M059J (cell line): ENCODE data around the gene CTXN3. TPM values are rescaled to one million over a fixed set of nuclear protein-coding genes. Genes with fewer than 3 reads are reported as not detected.
"Not testable (repeated sequence)": the region's sequence is repeated elsewhere in the genome, so short reads cannot be mapped to it uniquely, and the experiment has no call there.

ENCODE experiments used
- DNase-seq: peaks from one replicate; pipeline ENCODE4 v3.0.0-alpha.2; 2012; ENCODE audit warnings: low read depth
- total RNA-seq: library from RNA; depleted of rRNA; stranded (reverse); fragments of >200 nt; shearing (Covaris generic); gene quantifications from 2 replicates; pipeline ENCODE4 v1.2.3, GENCODE V29; 2014

CTXN3 gene
- total RNA-seq, 1 experiment from 2014 or later: not detected

DNA sequence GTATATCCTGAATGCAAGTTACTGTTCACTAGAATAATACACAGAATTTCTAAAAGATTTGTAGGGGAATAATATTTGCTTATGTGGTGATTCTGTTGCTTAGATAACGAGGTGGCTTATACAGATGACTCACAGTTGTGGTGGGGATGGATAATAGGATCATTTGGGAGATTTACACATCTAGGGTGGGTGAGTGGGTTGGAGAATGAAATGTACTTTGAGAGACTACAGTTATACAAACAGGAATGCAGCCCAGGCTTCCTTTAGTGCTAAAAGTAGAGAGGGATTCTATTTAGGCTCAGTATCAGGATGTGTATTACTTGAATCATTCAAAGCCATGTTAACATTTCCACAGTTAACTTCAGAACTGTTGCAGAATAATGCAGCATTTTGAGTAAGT is 1.8 kb downstream of the CTXN3 start:
- peak; percentile 83 for DNase-seq

DNA sequence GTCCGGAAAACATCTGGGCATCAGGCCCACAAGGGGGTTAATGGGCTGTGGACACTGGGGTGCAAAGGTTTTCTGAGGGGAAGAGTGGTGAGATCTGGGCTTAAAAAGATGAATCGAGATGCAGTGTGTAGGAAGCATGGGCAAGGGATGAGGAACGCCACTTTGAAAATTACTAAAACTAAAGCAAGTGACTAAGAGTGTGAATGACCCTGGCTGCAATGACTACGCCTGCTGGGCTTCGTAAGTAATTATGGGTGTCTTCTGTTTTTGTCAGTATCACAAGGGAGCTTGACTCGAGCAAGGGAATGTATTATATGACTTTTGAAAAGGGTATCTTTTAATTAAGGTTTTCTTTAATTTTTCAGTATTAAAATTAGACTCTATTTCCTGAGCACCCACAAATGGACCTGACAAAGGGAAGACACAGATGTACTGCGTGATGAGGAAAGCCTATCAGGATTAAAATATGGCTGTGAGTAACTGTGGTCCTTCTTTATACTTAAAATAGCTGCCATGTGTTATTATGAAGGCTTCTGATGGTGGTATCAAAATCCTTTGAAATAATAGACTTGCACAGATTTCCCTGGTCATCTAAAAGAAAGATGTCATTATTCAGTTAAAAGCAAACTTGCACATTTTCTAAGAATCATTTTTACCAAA is 4.2 kb downstream of the CTXN3 start:
- no peak for DNase-seq

DNA sequence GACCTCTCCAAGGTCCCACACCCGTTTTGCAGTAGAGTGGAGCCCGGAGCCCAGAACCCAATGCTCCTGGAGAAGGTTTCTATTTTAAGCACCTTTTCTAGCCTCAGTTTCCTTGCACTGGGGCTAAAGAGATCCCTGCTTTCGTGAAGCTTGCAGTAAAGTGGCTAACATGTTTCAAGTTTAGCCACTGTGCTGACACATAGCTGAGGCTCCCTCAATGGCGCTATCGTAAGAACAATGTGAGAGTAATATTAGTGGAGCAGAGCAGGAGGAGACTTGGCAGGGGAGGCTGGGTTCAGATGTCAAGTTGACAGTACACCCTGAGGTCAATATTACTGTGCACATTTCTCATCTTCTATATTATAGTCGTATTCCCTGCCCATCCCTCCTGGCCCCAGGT is 7.9 kb downstream of the CTXN3 start:
- no peak for DNase-seq

DNA sequence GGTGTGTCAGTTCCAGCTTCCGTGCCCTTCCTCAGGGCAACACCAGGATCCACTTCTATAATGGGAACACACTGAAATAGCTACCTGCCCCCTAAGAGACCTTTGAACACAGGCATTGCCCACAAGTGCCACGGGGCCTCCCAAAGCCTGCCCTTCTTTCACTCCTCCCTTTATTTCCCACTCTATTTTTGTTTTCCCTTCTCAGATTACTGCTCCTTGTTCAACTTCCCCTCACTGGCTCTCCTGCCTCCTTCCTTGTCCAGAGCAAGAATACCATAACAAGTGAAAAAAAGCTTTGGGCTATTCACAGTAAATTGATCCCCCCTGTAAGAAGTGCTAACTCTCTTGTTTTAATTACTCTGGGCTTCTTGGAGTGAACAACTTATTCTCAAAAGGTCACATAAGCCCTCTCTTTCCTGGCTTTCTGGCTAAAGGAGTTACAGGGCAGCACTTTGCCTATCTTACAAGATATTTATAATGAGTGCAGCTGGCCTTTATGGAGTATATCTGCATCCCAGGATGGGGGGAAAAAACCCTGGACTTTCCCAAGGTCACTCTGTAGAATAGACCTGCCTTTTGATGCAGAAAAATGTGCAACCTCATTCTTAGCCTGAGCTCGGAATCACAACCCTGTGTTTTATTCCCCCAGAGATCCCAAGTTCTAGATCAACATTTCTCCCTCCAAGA is 11.3 kb downstream of the CTXN3 start:
- no peak for DNase-seq

DNA sequence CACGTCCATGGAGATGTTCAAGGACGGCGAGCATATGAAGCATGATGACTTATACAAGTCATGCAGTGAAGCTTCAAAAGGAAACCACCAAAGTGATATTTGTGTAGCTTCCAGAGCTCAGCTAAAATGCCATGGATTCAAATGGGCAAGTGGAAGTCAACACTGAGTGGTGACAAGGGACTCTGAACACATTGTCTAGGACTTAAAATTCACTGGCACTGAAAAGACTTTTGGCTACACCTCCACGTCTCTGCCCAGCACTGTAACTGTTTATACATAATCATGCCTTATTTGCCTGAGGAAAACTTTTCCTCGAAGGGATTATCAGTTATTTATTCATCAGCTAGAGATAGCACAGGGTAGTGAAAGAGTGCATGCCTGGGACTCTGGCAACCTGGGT is 15.2 kb downstream of the CTXN3 start:
- DNase-seq: no peak

DNA sequence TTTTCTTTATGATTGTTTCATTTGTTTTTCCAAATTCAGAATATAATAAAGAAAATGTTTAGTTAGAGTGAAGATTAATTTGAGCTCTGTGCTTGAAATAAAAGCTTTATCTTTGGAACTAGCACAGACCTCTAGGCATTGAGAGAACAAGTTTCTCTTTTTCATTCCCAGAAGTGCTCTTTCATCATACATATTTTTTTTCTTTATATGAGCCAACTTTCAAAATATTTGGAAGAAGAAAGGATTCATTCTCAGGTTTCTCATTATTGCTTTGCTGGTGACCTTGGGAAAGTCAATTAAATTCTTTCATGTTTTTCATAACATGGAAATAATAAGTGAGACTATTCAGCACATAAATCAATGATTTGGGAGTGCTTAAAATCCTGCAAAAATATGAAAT is 16.8 kb downstream of the CTXN3 start:
- no peak for DNase-seq

DNA sequence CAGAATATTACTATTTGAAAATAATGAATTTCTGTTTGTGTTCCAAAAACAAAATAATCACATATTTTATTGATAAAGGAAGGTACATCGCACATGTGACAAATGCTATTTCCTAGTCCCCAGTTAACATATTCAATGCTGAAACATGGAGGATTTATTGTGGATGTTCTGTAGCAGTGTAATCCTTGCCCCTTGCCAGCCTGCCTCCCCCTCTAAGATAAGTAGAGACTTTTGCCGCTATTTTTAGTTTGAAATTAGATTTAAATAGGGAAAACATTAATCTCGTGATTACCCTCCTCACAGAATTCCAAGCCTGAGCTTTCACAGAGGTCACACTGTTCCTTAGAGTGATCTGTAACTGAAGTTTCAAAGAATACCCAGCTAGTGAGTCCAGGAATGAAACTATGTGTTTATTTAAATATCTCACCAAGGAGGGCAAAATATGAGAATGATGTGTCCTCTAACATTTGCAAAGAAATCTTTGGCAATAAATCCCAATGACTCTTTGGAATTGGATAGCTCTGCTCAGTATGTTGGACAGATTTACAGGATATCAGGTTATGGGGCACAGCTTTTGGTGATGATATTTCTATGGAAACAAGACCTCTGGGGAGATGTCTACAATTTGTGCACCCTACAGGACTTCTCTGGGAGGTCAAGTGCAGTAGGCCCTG is 17.3 kb downstream of the CTXN3 start:
- peak; percentile 20 for DNase-seq

DNA sequence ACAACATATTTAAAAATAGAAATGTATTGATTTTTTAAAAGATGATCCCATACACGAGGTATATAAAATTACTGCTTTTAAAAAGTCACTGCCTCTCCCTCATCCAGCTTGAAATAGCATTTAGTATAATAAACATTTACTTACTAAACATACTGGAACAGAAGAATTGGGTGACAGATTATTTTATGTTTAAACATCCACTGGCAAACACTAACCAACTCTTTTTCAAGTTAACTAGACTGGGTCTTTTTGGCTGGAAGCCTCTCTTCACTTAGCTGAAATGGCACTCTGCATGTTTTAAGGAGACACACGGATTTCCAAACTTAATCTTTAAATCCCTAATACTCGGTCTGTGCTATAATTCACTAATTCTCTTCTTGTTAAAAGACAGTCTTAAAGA is 19.0 kb downstream of the CTXN3 start:
- no peak for DNase-seq

DNA sequence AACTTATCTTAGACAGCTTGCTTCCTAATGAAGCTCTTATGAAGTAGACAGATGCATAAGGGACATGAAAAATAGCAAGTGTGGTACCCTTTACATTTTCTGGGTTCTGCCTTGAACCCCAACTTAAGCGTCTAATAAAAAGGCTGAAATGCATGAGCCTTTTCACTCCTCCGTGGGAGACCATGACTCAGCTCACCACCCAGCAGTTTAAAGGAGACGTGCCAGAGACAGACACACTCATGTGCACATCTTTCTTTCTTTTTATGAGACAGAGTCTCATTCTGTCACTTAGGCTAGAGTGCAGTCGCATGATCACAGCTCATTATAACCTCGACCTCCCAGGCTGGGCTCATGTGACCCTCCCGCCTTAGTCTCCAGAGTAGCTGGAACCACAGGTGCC is 22.3 kb downstream of the CTXN3 start:
- peak; percentile 69 for DNase-seq

DNA sequence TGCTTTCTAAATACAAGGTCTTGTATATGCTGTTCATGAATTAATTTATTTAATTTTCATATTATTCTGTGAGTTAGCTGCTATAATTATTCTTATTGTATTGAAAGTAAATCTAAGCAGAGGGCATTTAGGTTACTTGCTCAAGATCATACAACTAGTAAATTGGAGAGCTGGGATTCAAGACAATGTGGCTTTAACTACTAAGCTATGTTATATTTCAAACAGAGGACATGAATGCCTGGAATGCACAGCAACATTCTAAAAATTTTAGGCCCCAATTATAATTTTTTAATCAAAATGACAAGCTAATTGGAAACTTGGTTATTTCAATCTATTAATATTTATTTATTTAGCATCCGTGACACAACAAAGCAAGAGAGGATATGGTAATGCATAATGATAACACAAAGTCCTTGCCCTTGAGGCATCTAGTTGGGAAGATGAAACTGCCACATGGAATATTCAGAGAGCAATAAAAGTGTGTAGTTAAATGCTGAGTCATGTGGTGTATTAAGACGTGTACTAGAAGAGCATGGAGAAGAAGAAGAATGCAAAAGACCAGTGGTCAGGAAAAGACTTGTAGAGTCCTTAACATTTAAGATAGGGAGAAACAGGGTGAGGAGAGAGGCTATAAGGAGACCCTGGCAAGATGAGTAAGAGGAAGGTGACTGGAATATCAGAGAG is 24.4 kb downstream of the CTXN3 start:
- DNase-seq: peak; percentile 79

DNA sequence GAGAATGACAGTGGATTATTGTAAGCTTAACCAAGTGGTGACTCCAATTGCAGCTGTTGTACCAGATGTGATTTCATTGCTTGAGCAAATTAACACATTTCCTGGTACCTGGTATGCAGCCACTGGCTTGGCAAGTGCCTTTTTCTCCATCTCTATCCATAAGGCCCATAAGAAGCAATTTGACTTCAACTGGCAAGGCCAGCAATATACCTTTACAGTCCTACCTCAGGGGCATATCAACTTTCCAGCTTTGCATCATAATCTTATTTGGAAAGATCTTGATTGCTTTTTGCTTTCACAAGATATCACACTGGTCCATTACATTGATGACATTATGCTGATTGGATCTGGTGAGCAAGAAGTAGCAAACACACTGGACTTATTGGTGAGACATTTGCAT is 28.1 kb downstream of the CTXN3 start:
- not testable (repeated sequence) for DNase-seq

DNA sequence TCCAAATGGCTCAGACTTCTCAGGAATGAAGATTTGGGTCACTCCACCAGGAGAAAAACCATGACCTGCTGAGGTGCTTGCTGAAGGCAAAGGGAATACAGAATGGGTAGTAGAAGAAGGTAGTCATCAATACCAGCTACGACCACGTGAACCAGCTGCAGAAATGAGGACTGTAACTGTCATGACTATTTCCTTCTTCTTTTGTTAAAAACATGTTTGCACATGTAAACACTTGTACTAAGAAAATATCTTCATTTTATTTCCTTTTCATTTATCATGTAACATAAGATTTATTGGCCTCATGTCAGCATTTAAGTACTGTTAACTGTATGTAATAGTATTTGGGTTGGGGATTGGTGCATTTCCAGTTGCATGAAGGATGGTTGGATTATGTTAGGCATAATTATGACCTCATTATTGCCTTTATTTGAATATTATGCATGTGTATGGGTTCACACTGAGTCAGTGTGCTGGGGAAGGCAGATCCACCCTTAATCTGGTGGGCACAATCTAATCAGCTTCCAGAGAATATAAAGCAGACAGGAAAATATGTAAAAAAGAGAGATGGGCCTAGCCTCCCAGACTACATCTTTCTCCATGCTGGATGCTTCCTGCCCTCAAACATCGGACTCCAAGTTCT is 30.9 kb downstream of the CTXN3 start:
- DNase-seq: not testable (repeated sequence)

DNA sequence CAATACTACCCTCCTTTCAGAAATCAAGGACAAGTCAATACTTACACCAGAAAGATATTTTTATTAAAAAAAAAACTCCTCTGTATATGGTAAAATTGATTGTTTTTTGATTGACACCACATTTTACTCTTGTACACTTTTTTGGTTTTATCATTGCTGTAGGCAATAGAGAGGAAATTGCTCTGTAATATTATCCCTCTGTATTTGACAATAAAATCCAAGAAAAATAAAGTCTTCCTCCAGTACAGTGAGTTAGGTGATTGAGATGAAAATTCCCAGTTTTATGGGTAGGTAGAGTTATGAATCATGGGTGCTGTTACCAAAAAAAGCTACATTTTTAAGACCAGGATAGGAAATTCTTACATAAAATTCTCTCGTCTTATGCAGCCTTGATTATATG is 31.7 kb downstream of the CTXN3 start:
- no peak for DNase-seq

DNA sequence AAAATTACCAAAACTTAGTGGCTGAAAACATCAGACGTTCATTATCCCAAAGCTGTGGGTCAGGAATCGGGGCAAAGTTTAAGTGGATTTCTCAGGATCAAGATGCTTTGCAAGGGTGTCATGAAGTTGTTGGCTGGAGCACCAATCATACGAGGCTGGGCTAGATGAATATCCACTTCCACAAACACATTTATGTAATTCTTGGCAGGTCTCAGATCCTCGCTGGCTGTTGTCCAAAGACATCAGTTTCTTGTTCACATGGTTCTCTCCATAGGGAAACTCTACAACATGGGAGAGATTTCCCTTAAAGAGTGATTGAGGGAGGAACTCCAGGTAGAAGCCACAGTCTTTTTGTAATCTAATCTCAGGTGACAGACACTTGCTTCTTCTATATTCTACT is 34.1 kb downstream of the CTXN3 start:
- no peak for DNase-seq

DNA sequence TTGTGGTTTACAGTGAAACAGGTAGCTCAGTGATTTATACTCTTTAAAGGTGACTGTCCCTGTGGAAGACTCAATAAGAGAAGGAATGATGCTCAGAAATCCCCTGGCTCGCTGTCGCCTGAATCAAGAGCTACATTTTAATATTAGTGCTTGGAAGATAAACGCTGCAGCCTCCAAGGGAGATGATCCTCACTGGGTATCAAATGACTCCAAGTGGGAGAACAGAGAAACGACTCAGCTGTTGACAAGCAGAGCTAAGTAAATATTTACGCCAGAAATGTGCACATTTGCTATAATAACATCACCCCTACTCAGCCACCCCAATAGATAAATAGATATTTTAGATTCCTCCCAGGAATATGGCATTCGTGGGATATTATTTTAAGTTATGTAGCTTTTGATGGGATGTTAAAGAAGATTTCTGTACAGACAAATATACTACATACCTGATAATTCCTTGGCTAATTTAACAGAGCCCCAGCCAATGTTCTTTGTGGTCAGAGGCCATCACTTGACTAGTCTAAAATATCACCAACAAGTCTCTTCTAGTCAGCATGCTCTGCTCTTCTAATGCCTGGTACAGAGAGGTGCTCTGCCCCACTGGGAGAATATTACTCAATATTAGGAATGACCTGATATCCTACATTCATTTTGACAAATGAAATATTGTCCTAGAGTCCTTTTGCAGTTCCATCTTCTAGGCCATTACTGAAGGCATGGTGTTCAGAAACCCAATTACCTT is 36.0 kb downstream of the CTXN3 start:
- DNase-seq: no peak

DNA sequence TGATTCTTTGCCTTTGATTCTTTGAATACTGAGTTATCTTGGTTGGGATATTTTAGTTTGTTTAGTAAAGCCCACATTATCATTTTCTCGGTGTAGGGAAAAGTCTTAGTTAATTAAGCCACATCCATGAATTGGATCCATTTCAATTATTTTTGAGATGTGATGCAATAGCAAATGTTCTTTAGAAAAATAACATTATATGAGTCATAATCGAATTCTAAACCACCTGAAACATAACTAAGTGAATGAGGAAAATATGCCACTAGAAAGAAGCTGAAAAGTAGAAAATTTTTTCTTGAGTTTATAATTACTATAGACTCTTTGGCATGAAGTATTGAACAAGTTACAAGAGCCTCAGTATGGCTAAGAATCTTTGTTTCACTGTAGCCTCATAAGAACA is 36.8 kb downstream of the CTXN3 start:
- DNase-seq: peak; percentile 13

DNA sequence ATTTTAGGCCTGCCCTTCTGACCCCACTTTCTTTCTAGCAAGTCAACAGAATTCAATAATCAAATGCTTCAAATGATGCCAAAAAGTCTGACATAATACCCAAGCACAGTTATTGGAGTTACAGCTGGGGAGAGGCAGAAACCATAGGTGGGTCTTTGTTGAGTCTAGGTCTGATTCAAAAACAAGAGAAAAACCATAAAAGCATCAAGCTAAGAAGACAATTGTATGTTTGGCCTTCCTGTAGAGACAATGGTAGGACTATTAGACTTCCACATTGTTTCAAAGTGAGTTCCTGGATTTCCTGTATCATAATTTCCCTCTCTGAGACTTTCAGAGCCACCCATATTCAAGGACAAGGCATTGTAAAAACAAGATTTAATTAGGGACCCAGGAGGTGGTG is 37.5 kb downstream of the CTXN3 start:
- no peak for DNase-seq

DNA sequence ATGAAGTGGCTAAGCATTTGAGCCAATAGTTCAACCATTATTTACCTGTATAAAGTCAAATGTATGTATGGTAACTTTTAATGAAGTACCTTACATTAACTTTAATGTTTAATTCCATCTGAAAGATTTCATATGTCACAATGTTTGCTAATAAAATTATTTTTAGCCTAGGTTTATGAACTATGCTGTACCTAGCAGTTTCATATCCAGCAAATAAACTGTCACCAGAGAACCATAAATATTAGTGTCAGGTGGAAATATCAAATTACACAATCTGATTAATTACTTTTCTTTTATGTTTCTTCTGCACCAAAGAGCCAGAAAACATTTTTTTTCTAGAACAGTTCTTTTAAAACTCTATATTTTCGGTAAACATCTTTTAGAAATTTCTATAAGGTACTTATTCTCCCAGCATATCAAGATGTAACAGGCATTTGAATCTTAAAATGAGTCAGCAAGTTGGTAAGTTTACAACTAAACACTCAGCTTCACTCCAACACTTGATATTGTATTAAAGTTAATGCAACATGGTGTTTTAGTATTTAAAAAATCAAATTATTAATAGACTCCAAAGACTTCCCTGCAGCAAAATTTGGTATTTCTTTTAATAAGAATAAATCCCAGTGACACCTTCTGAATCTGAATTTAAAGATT is 45.8 kb downstream of the CTXN3 start:
- no peak for DNase-seq

DNA sequence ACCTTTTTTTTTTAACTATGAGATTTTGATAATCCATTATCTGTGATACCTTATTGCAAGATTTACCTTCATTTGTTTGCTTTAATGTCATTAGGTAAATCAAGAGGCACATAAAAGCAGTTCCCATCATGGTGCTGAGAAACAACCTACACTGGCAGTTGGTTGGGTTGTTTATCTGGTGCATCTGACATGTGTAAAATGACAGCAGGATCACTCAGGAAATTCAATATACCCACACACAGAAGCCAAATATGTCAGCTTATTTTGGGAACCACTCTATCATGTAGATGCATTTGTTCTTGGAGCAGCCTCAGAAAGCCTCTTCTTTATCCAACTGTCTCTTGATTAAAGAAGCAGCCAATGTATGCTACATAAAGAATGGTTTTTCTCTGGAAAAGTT is 46.5 kb downstream of the CTXN3 start:
- no peak for DNase-seq

DNA sequence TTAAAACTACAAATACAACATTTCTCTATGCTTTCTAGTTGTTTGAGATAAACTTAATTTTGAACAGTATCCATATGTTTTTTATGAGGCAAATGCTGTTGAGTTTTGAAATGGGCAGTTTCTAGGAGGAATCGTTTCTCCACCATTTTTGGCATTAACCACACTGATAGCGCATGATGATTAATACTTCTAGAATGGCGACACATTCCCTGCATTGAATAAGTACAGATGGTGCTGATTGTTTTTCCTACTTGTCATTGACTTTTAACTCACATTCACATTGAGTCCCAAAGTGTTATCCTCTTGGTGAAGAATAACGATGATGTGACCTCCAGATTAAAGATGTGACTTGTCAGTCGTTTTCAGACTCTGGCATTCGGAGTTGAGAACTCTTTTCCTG is 47.8 kb downstream of the CTXN3 start:
- peak; percentile 80 for DNase-seq
